Right lobe of liver (tissue), 6 donors: Measurements from ENCODE around the gene NOS3. TPM values are rescaled to one million over a fixed set of nuclear protein-coding genes. Genes with fewer than 3 reads are reported as not detected.

Source experiments
- ATAC-seq, 4 donors: fragments of 200-7000 bp; cut with Tn5 transposase; one replicate each; pipeline ENCODE4 v1.9.1; 2020; ENCODE audit warnings: mild to moderate bottlenecking in 4 of 4, moderate library complexity in 4 of 4
- DNase-seq, 3 donors: peaks; one replicate each; pipeline ENCODE4 v3.0.0-alpha.2; 2020
- H3K27ac ChIP-seq, 3 donors: fragments of 200-600 bp; one replicate each; pipeline ENCODE4 v1.8.0; 2022
- H3K27me3 ChIP-seq, 2 donors: fragments of 200-600 bp; one replicate each; pipeline ENCODE4 v1.8.0; 2022
- H3K36me3 ChIP-seq, 4 donors: fragments of 200-600 bp; sonication (generic) in 1 of 4; one replicate each; pipeline versions ENCODE4 v1.5.1 to v1.8.0; 2017 to 2022; ENCODE audit warnings: control low read depth in 1 of 4
- H3K4me1 ChIP-seq, 4 donors: fragments of 200-600 bp; sonication (generic) in 1 of 4; one replicate each; pipeline versions ENCODE4 v1.5.1 to v1.8.0; 2017 to 2022; ENCODE audit warnings: control low read depth in 1 of 4
- H3K4me3 ChIP-seq, 3 donors: fragments of 200-600 bp; one replicate each; pipeline ENCODE4 v1.8.0; 2022
- H3K9me3 ChIP-seq, 4 donors: fragments of 200-600 bp; sonication (generic) in 1 of 4; one replicate each; pipeline versions ENCODE4 v1.5.1 to v1.8.0; 2017 to 2022; ENCODE audit warnings: control low read depth in 1 of 4
- POLR2A ChIP-seq: fragments of 450-650 bp; IDR thresholded peaks from one replicate; pipeline ENCODE4 v1.6.1; 2017; ENCODE audit warnings: antibody characterized with exemption, mild to moderate bottlenecking
- WGBS: methylation state at CpG from one replicate; pipeline ENCODE4 v1.1.6; 2018; ENCODE audit warnings: low coverage, low lambda C conversion rate; ENCODE audit not compliant: insufficient coverage; ENCODE audit errors: missing lambda C conversion rate; 5-methylcytosine and 5-hydroxymethylcytosine counted together
- intact Hi-C, 2 donors: fragments of 100-400 bp; cut with DNase I; formaldehyde crosslinking; loops; one replicate each; pipeline versions ENCODE4 v1.11.2 to v1.14.1; 2022
- total RNA-seq, 6 experiments: library from RNA; depleted of rRNA in 2 of 6; stranded (reverse); fragments of >200 nt in 2 of 6; fragmentation: NEBNext Ultra II Directional in 3 of 6; extraction: Animal tissue kit (Norgen Biotek cat#: 25700) in 3 of 6; gene quantifications; one replicate each; pipeline versions ENCODE4 v1.1.0 to v1.2.4, GENCODE V29; 2016 to 2023
- TF ChIP-seq, protein P1 (sequence below), 4 donors: fragments of 200-600 bp in 3 of 4; fragments of 450-650 bp in 1 of 4; IDR thresholded peaks; one replicate each; pipeline versions ENCODE4 v1.5.1 to v1.8.0; 2016 to 2022; ENCODE audit warnings: antibody characterized with exemption in 4 of 4, mild to moderate bottlenecking in 2 of 4
- donor health status: DM: no; HTN: yes; CAD: no.
- donor health status: DM: no; HTN: no; CAD: no.
- donor health status: DM: no; HTN: no; CAD: no.
- donor health status: DM: no; HTN: yes; CAD: no.
- donor health status: DM: no; HTN: yes; CAD: no.

NOS3 gene
- total RNA-seq, 6 experiments from 2014 or later: 2.4 to 9.2 (median 5.0) TPM

DNA sequence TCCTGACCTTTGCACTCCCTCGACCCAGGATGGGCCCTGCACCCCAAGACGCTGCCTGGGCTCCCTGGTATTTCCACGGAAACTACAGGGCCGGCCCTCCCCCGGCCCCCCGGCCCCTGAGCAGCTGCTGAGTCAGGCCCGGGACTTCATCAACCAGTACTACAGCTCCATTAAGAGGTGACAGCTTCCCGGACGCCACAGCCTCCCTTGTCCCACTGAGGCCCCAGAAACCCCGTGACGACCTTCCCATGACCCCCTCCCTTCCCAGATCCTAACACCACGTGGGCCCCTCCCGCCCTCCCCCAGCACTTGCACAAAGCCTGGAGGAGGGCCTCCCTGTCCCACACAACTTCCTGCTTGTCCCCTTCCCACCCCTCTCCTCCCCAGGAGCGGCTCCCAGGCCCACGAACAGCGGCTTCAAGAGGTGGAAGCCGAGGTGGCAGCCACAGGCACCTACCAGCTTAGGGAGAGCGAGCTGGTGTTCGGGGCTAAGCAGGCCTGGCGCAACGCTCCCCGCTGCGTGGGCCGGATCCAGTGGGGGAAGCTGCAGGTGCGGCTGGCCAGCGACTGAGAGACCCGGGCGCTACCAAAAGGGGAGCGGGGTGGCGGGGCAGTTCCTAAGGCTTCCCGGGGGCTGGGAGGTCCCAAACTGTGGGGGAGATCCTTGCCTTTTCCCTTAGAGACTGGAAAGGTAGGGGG is 5.7 kb downstream of the NOS3 start:
- WGBS: 21% methylated on average over 14 of the region's 31 CpGs
- DNase-seq: peak in 1 of 3 donors; percentile 43

DNA sequence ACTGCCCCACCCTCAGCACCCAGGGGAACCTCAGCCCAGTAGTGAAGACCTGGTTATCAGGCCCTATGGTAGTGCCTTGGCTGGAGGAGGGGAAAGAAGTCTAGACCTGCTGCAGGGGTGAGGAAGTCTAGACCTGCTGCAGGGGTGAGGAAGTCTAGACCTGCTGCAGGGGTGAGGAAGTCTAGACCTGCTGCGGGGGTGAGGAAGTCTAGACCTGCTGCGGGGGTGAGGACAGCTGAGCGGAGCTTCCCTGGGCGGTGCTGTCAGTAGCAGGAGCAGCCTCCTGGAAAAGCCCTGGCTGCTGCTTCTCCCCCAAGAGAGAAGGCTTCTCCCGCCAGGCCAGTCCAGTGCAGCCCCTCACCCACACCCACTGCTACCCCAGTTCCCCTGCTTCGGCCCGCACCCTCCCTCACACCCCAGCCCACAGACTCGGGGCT is 6.3 kb downstream of the NOS3 start:
- TF ChIP-seq, protein P1, sequence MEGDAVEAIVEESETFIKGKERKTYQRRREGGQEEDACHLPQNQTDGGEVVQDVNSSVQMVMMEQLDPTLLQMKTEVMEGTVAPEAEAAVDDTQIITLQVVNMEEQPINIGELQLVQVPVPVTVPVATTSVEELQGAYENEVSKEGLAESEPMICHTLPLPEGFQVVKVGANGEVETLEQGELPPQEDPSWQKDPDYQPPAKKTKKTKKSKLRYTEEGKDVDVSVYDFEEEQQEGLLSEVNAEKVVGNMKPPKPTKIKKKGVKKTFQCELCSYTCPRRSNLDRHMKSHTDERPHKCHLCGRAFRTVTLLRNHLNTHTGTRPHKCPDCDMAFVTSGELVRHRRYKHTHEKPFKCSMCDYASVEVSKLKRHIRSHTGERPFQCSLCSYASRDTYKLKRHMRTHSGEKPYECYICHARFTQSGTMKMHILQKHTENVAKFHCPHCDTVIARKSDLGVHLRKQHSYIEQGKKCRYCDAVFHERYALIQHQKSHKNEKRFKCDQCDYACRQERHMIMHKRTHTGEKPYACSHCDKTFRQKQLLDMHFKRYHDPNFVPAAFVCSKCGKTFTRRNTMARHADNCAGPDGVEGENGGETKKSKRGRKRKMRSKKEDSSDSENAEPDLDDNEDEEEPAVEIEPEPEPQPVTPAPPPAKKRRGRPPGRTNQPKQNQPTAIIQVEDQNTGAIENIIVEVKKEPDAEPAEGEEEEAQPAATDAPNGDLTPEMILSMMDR (IDR thresholded peaks at IDR 0.05): no peak
- no peak for TF ChIP-seq POLR2A
- ATAC-seq (no peak), DNase-seq (no peak)
- H3K36me3 ChIP-seq: no peaks in the 10 kb centered on the region
- no peak overlapping the region for H3K27ac ChIP-seq
- H3K9me3 ChIP-seq: no peaks in the 10 kb centered on the region
- H3K4me1 ChIP-seq: no peaks in the 10 kb centered on the region
- H3K27me3 ChIP-seq: no peaks in the 10 kb centered on the region
- H3K4me3 ChIP-seq: no peak overlapping the region
- 80% methylated on average over 1 of the region's 8 CpGs for WGBS
- intact Hi-C loops: no loop called here

More for the DNA sequence above, 5.7 kb downstream of the NOS3 start:
- intact Hi-C loops: no loop called here
- no peaks in the 10 kb centered on the region for H3K27me3 ChIP-seq
- H3K4me1 ChIP-seq: no peaks in the 10 kb centered on the region
- H3K9me3 ChIP-seq: no peaks in the 10 kb centered on the region
- ATAC-seq: peak; percentile 3 to 22 (median 18)
- H3K36me3 ChIP-seq: no peaks in the 10 kb centered on the region
- H3K27ac ChIP-seq: no peak overlapping the region
- TF ChIP-seq POLR2A: no peak
- TF ChIP-seq, protein P1 (IDR thresholded peaks at IDR 0.05): no peak
- H3K4me3 ChIP-seq: no peak overlapping the region

DNA sequence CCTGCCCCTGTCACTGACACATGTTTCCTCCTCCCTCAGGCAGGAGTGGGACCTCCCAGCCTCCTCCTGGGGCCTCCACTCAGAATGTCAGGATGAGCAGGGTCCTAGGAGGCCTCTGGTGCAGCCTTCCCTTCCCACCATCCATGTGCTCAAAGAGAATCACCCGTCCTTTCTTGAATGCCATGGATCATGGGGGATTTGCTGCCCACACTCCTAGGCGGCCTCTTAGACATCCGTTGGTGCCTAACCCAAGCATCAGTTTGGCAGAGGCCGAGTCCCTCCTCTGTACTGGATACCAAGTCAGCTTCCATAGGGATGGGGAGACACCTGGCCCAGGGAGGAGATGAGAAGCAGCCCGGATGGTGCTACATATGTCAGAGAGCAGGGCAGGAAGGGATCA is 7.0 kb downstream of the NOS3 start:
- DNase-seq (no peak), ATAC-seq (no peak)
- TF ChIP-seq, protein P1 (IDR thresholded peaks at IDR 0.05): no peak
- no peak for TF ChIP-seq POLR2A
- no peaks in the 10 kb centered on the region for H3K36me3 ChIP-seq
- H3K4me3 ChIP-seq: no peak overlapping the region
- H3K27ac ChIP-seq: no peak overlapping the region
- no peaks in the 10 kb centered on the region for H3K27me3 ChIP-seq
- intact Hi-C loops: no loop called here
- 47% methylated on average over 5 of the region's 5 CpGs for whole genome bisulfite sequencing
- H3K4me1 ChIP-seq: no peaks in the 10 kb centered on the region
- H3K9me3 ChIP-seq: no peaks in the 10 kb centered on the region

DNA sequence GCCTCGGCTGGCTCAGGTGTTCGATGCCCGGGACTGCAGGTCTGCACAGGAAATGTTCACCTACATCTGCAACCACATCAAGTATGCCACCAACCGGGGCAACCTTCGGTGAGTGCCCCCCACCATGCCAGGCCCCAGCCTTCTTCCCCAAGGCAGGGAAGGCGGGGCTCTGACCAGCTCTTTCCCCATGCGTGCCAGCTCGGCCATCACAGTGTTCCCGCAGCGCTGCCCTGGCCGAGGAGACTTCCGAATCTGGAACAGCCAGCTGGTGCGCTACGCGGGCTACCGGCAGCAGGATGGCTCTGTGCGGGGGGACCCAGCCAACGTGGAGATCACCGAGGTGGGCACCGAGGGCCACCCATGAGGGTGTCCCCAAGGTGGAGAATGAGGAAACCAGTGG is 7.5 kb downstream of the NOS3 start:
- intact Hi-C loops: no loop called here
- DNase-seq (no peak), ATAC-seq (no peak)
- Histone ChIP-seq H3K4me1 (no peaks in the 10 kb centered on the region), H3K27me3 (no peaks in the 10 kb centered on the region), H3K27ac (no peak overlapping the region), H3K36me3 (no peaks in the 10 kb centered on the region), H3K9me3 (no peaks in the 10 kb centered on the region), H3K4me3 (no peak overlapping the region)
- TF ChIP-seq POLR2A: no peak
- 67% methylated on average over 16 of the region's 20 CpGs for whole genome bisulfite sequencing

DNA sequence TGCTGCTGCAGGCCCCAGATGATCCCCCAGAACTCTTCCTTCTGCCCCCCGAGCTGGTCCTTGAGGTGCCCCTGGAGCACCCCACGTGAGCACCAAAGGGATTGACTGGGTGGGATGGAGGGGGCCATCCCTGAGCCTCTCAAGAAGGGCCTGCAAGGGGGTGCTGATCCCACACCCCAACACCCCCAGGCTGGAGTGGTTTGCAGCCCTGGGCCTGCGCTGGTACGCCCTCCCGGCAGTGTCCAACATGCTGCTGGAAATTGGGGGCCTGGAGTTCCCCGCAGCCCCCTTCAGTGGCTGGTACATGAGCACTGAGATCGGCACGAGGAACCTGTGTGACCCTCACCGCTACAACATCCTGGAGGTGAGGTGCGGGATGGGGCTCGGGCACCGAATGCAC is 8.2 kb downstream of the NOS3 start:
- H3K36me3 ChIP-seq: no peaks in the 10 kb centered on the region
- TF ChIP-seq, protein P1 (IDR thresholded peaks at IDR 0.05): no peak
- WGBS: no CpG with 5 or more reads among the region's 12 CpGs
- no peak overlapping the region for H3K27ac ChIP-seq
- H3K4me1 ChIP-seq: no peaks in the 10 kb centered on the region
- no peak overlapping the region for H3K4me3 ChIP-seq
- ATAC-seq (no peak), DNase-seq (no peak)
- intact Hi-C loops: no loop called here
- no peaks in the 10 kb centered on the region for H3K9me3 ChIP-seq
- H3K27me3 ChIP-seq: no peaks in the 10 kb centered on the region
